ENCODE measurements around the gene SMIM23. TPM values are rescaled to one million over a fixed set of nuclear protein-coding genes. Genes with fewer than 3 reads are reported as not detected.

Gene SMIM23
- total RNA-seq = not detected in 2 replicates

DNA sequence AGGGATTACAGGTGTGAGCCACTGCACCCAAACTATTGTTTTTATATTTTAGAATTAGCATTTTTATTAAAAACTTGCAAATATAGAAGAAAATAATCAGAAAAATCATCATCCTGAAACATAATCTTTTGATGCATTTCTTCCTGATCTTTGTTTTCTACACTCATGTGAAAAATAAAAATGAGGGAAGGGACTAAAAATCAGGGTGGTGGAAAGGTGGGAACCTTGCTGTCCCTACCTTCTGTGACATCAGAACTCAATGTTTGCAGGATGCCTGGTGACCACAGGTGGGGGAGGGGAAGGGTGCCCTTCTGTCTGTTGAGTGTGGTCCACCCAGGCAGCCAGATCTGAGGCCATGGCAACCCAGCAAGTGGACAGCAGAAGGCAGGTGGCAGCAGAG is at the start of gene SMIM23:
Gene SMIM23 (plus strand): TSS at position 301 of the 400 bp plus-strand sequence. CDS start 55 bp downstream, at position 356.

Other genes with a start within 250 kb of the SMIM23 start
- 97.7 and 98.4 TPM in 2 replicates for gene FBXW11, start 220.8 kb downstream of the SMIM23 start, total RNA-seq